HG03095 (cell line): ENCODE measurements around the gene HTT.
A peak's percentile ranks its signal among the peaks of the same experiment; 100 is the strongest.
"Not testable (repeated sequence)": the region's sequence is repeated elsewhere in the genome, so short reads cannot be mapped to it uniquely, and the experiment has no call there.

Experiments used
- ATAC-seq: cut with Tn5 transposase; IDR thresholded peaks from one replicate; pipeline ENCODE4 v1.9.1; 2021; ENCODE audit warnings: moderate library complexity; ENCODE audit not compliant: unreplicated experiment

The HTT gene

GRCh38 chr4:3044870-3045819 is 29.3 kb upstream of the HTT start:
- no peak for ATAC-seq

GRCh38 chr4:3046162-3046561 is 28.3 kb upstream of the HTT start:
- ATAC-seq, result no peak

GRCh38 chr4:3046623-3047022 is 27.9 kb upstream of the HTT start:
- no peak for ATAC-seq

- ATAC-seq, result peak; percentile 93
These were observed 26.8 kb upstream of the HTT start for GRCh38 chr4:3047464-3048286.

GRCh38 chr4:3051141-3051897 is 23.2 kb upstream of the HTT start:
- not testable (repeated sequence) for ATAC-seq

- ATAC-seq, result no peak
These were observed 20.2 kb upstream of the HTT start for GRCh38 chr4:3054169-3054759.

- ATAC-seq, result no peak
These were observed 14.5 kb upstream of the HTT start for GRCh38 chr4:3059943-3060342.

- ATAC-seq, result no peak
These were observed 13.5 kb upstream of the HTT start for GRCh38 chr4:3060946-3061345.

- no peak for ATAC-seq
These were observed 12.0 kb upstream of the HTT start for GRCh38 chr4:3062471-3062870.

- ATAC-seq, result no peak
These were observed 8.9 kb upstream of the HTT start for GRCh38 chr4:3065551-3065950.

GRCh38 chr4:3066836-3067400 is 7.6 kb upstream of the HTT start:
- no peak for ATAC-seq

- ATAC-seq, result no peak
These were observed 6.9 kb upstream of the HTT start for GRCh38 chr4:3067473-3068001.

- no peak for ATAC-seq
These were observed 4.8 kb upstream of the HTT start for GRCh38 chr4:3069661-3070199.

GRCh38 chr4:3070709-3071500 is 3.6 kb upstream of the HTT start:
- ATAC-seq, result no peak

- no peak for ATAC-seq
These were observed 2.7 kb upstream of the HTT start for GRCh38 chr4:3071811-3072210.

- ATAC-seq, result peak; percentile 26
These were observed 1.1 kb upstream of the HTT start for GRCh38 chr4:3073158-3074077.

GRCh38 chr4:3074846-3075651 is 568 bp downstream of the HTT start:
- ATAC-seq, result peak; percentile 5
